GM12891 (cell line): ENCODE measurements around the gene ROPN1B.

Source experiments
- PAX5 ChIP-seq: IDR thresholded peaks from 2 replicates; pipeline ENCODE4 v1.6.1; 2011; ENCODE audit warnings: low read length, moderate library complexity, mild to moderate bottlenecking; ENCODE audit not compliant: insufficient read depth, severe bottlenecking
- POLR2A ChIP-seq: IDR thresholded peaks from 2 replicates; pipeline ENCODE4 v1.6.1; 2011; ENCODE audit warnings: low read depth, low read length, control low read depth
- POLR2AphosphoS5 ChIP-seq: IDR thresholded peaks from 2 replicates; pipeline ENCODE4 v1.6.1; 2011; ENCODE audit warnings: low read depth, low read length, control low read depth
- POU2F2 ChIP-seq: IDR thresholded peaks from 2 replicates; pipeline ENCODE4 v1.6.1; 2011; ENCODE audit warnings: low read depth, mild to moderate bottlenecking, control low read depth, low read length, moderate library complexity
- SPI1 ChIP-seq: IDR thresholded peaks from 2 replicates; pipeline ENCODE4 v1.6.1; 2011; ENCODE audit warnings: low read depth, low read length, control low read depth
- TAF1 ChIP-seq: IDR thresholded peaks from 2 replicates; pipeline ENCODE4 v1.6.1; 2011; ENCODE audit warnings: low read depth, low read length, control low read depth

DNA sequence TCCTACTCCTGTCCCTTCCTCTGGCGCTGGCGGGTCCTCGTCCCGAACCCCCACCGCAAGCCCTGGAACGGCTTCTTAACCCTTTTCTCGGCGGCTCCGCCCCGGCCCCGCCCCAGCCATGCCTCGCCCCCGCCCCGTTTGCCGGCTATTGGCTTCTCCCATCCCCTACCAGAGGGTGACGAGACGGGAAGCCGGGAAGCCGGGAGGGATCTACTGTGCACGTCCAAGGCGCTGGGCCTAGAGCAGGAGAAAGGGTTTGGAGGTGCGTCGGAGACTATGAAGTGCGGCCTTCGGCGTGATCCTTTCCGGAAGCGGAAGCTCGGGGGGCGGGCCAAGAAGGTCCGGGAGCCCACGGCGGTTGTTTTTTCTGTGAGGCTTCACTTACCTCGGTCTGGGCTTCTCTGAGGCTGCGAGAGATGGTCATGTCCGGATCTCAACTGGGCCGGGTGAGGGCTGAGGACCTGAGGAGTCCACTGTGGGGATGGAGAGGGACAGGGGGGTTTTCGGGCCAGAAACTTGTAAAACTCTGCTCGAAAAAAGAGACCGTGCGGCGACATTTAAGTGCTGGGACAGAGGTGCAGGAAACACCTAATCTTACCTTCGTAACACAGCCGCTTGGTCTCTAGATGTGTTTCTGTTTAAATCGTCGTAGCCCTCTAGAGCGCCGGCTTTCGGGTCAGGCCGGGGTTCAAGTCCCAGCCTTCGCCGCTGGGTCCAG is 21.4 kb downstream of the ROPN1B start:
- TF ChIP-seq TAF1 (no peak), POLR2AphosphoS5 (peak; percentile 70), POLR2A (peak; percentile 65; the same call in 1 of the 2 replicates), PAX5 (no peak), SPI1 (no peak), POU2F2 (no peak)
